Measurements from ENCODE around the gene NFKBIA. TPM values are rescaled to one million over a fixed set of nuclear protein-coding genes. Genes with fewer than 3 reads are reported as not detected.

NFKBIA gene
- total and polyA plus RNA-seq, 10 donors, result 107 to 482 (median 305) TPM

- Histone ChIP-seq H3K4me1 (peaks cover 21 to 58% (median 39%) of the 10 kb centered on the region in 6 donors), H3K27ac (peak overlapping the region in 1 of 8 donors; percentile 23), H3K4me3 (no peak overlapping the region), H3K27me3 (replicated peaks in 1 of 7) (no peaks in the 10 kb centered on the region), H3K36me3 (no peaks in the 10 kb centered on the region), H3K9me3 (no peaks in the 10 kb centered on the region)
- WGBS, 5 donors, result 94 to 100% (median 100%) methylated on average over 1 of the region's 1 CpG
- TF ChIP-seq POLR2AphosphoS5 (IDR thresholded peaks at IDR 0.05) (no peak), CTCF (IDR thresholded peaks at IDR 0.05 in 8 of 11, conservative IDR thresholded peaks at IDR 0.05 in 3 of 11) (no peak), POLR2A (IDR thresholded peaks at IDR 0.05) (no peak)
- intact Hi-C loops (cut with DNase I; ENCODE audit: low total_unique reads), result loop anchor here (5.0 to 10.0 kb wide), 3 partner anchors 75 to 177 kb away; no protein-coding TSS in a partner anchor
- no peak for DNase-seq
Observed at GRCh38 chr14:35409595-35409994, 5.0 kb upstream of the NFKBIA start.

GRCh38 chr14:35408026-35408425 lies 3.5 kb upstream of the NFKBIA start:
- WGBS, 5 donors, result 96 to 99% (median 97%) methylated on average over 8 of the region's 8 CpGs
- no peak for TF ChIP-seq CTCF (IDR thresholded peaks at IDR 0.05 in 8 of 11, conservative IDR thresholded peaks at IDR 0.05 in 3 of 11)
- TF ChIP-seq POLR2AphosphoS5 (IDR thresholded peaks at IDR 0.05), result no peak
- no peak for TF ChIP-seq POLR2A (IDR thresholded peaks at IDR 0.05)
- intact Hi-C loops (cut with DNase I; ENCODE audit: low total_unique reads), result loop anchor here (5.0 to 10.0 kb wide), 3 partner anchors 73 to 176 kb away; no protein-coding TSS in a partner anchor
- no peak overlapping the region for H3K4me3 ChIP-seq
- peaks cover 16 to 48% (median 30%) of the 10 kb centered on the region in 6 donors for H3K4me1 ChIP-seq
- no peak for DNase-seq
- H3K27me3 ChIP-seq (replicated peaks in 1 of 7), result no peaks in the 10 kb centered on the region
- H3K9me3 ChIP-seq, result no peaks in the 10 kb centered on the region
- peaks cover 3 to 7% (median 6%) of the 10 kb centered on the region in 6 donors for H3K36me3 ChIP-seq
- H3K27ac ChIP-seq, result no peak overlapping the region

- Histone ChIP-seq H3K36me3 (peaks cover 3 to 15% (median 14%) of the 10 kb centered on the region in 6 donors), H3K27me3 (replicated peaks in 1 of 7) (no peaks in the 10 kb centered on the region), H3K4me3 (no peak overlapping the region), H3K9me3 (no peaks in the 10 kb centered on the region), H3K4me1 (peaks cover 22 to 50% (median 34%) of the 10 kb centered on the region in 6 donors), H3K27ac (peak overlapping the region in 2 of 8 donors; percentile 30 to 99)
- TF ChIP-seq CTCF (IDR thresholded peaks at IDR 0.05 in 8 of 11, conservative IDR thresholded peaks at IDR 0.05 in 3 of 11) (peak in 3 of 11 experiments; percentile 2 to 56 (median 40)), POLR2A (IDR thresholded peaks at IDR 0.05) (no peak)
- intact Hi-C loops (cut with DNase I; ENCODE audit: low total_unique reads), result loop anchor here (5.0 to 10.0 kb wide), 3 partner anchors 72 to 175 kb away; no protein-coding TSS in a partner anchor
- DNase-seq, result no peak
- WGBS, 5 donors, result 76 to 87% (median 82%) methylated on average over 1 of the region's 1 CpG
Observed at GRCh38 chr14:35407306-35407630, 2.7 kb upstream of the NFKBIA start.

GRCh38 chr14:35406506-35407305 lies 2.2 kb upstream of the NFKBIA start:
- no peak for DNase-seq
- Histone ChIP-seq H3K4me3 (peak overlapping the region in 2 of 8 donors; percentile 95), H3K9me3 (no peaks in the 10 kb centered on the region), H3K36me3 (peaks cover 3 to 20% (median 20%) of the 10 kb centered on the region in 6 donors), H3K27me3 (replicated peaks in 1 of 7) (no peaks in the 10 kb centered on the region), H3K4me1 (peaks cover 27 to 56% (median 40%) of the 10 kb centered on the region in 6 donors), H3K27ac (peak overlapping the region in 6 of 8 donors; percentile 39 to 100 (median 99))
- WGBS, 5 donors, result 15 to 22% (median 17%) methylated on average over 5 of the region's 5 CpGs
- intact Hi-C loops (cut with DNase I; ENCODE audit: low total_unique reads), result loop anchor here (5.0 to 10.0 kb wide), 3 partner anchors 72 to 174 kb away; no protein-coding TSS in a partner anchor
- peak; percentile 75 to 93 (median 86) for TF ChIP-seq CTCF (IDR thresholded peaks at IDR 0.05 in 8 of 11, conservative IDR thresholded peaks at IDR 0.05 in 3 of 11)
- TF ChIP-seq POLR2AphosphoS5 (IDR thresholded peaks at IDR 0.05), result no peak

Data from spleen (tissue), 11 donors.